HL-60 (cell line): Measurements from ENCODE around the gene LRRC42.

Experiments used
- CTCF ChIP-seq: IDR thresholded peaks from one replicate; pipeline ENCODE4 v1.5.1; 2011; ENCODE audit warnings: low read length, control low read depth, inconsistent platforms; ENCODE audit not compliant: insufficient read depth
- REST ChIP-seq: IDR thresholded peaks from 2 replicates; pipeline ENCODE4 v1.6.1; 2012; ENCODE audit warnings: low read depth; ENCODE audit not compliant: insufficient replicate concordance

GRCh38 chr1:54008876-54009275 lies 62.7 kb downstream of the LRRC42 start:
- TF ChIP-seq CTCF (no peak), REST (no peak)
